ENCODE results near the gene RBM20. TPM values are rescaled to one million over a fixed set of nuclear protein-coding genes. Genes with fewer than 3 reads are reported as not detected.

Gene RBM20
- total RNA-seq, 6 experiments from 2014 or later, result 0.04 to 0.29 (median 0.06) TPM

GRCh38 chr10:110616493-110617033, 27.6 kb upstream of the RBM20 start:
- H3K9me3 ChIP-seq, result no peaks in the 10 kb centered on the region
- no peak overlapping the region for H3K27ac ChIP-seq
- WGBS (ENCODE audit: insufficient coverage, low coverage, low lambda C conversion rate, missing lambda C conversion rate), result 100% methylated on average over 4 of the region's 5 CpGs
- no peaks in the 10 kb centered on the region for H3K27me3 ChIP-seq
- no peaks in the 10 kb centered on the region for H3K36me3 ChIP-seq
- no peaks in the 10 kb centered on the region for H3K4me1 ChIP-seq
- DNase-seq (no peak), ATAC-seq (no peak)
- H3K4me3 ChIP-seq, result no peak overlapping the region
- TF ChIP-seq POLR2A (IDR thresholded peaks at IDR 0.05), result no peak
- TF ChIP-seq CTCF (IDR thresholded peaks at IDR 0.05), result no peak
- intact Hi-C loops (cut with DNase I), result no loop called here

GRCh38 chr10:110617425-110618229, 26.5 kb upstream of the RBM20 start:
- DNase-seq, result no peak

GRCh38 chr10:110618230-110618610, 25.9 kb upstream of the RBM20 start:
- 56% methylated on average over 3 of the region's 5 CpGs for WGBS (ENCODE audit: insufficient coverage, low coverage, low lambda C conversion rate, missing lambda C conversion rate)
- no peaks in the 10 kb centered on the region for H3K27me3 ChIP-seq
- H3K4me1 ChIP-seq, result no peaks in the 10 kb centered on the region

More at GRCh38 chr10:110617425-110618229, 26.5 kb upstream of the RBM20 start:
- Histone ChIP-seq H3K4me3 (no peak overlapping the region), H3K4me1 (no peaks in the 10 kb centered on the region), H3K36me3 (no peaks in the 10 kb centered on the region), H3K27ac (no peak overlapping the region), H3K27me3 (no peaks in the 10 kb centered on the region), H3K9me3 (no peaks in the 10 kb centered on the region)
- TF ChIP-seq CTCF (IDR thresholded peaks at IDR 0.05), result no peak
- intact Hi-C loops (cut with DNase I), result no loop called here
- whole genome bisulfite sequencing (ENCODE audit: insufficient coverage, low coverage, low lambda C conversion rate, missing lambda C conversion rate), result 83% methylated on average over 1 of the region's 7 CpGs
- no peak for ATAC-seq

GRCh38 chr10:110619514-110620397, 24.4 kb upstream of the RBM20 start:
- no peaks in the 10 kb centered on the region for H3K4me1 ChIP-seq
- TF ChIP-seq CTCF (IDR thresholded peaks at IDR 0.05), result no peak
- no peak for TF ChIP-seq POLR2A (IDR thresholded peaks at IDR 0.05)
- H3K27ac ChIP-seq, result no peak overlapping the region
- H3K27me3 ChIP-seq, result no peaks in the 10 kb centered on the region
- 76% methylated on average over 2 of the region's 3 CpGs for WGBS (ENCODE audit: insufficient coverage, low coverage, low lambda C conversion rate, missing lambda C conversion rate)
- no peaks in the 10 kb centered on the region for H3K36me3 ChIP-seq
- DNase-seq (no peak), ATAC-seq (no peak)
- H3K9me3 ChIP-seq, result no peaks in the 10 kb centered on the region
- intact Hi-C loops (cut with DNase I), result no loop called here
- H3K4me3 ChIP-seq, result no peak overlapping the region

More at GRCh38 chr10:110618230-110618610, 25.9 kb upstream of the RBM20 start:
- DNase-seq (no peak), ATAC-seq (no peak)
- H3K4me3 ChIP-seq, result no peak overlapping the region
- no peaks in the 10 kb centered on the region for H3K9me3 ChIP-seq
- no peaks in the 10 kb centered on the region for H3K36me3 ChIP-seq
- intact Hi-C loops (cut with DNase I), result no loop called here
- H3K27ac ChIP-seq, result no peak overlapping the region
- no peak for TF ChIP-seq POLR2A (IDR thresholded peaks at IDR 0.05)
- no peak for TF ChIP-seq CTCF (IDR thresholded peaks at IDR 0.05)
